K562 (cell line): ENCODE results near the gene CYP2D6.

Experiments used
- CBX3 ChIP-seq, 2 experiments: IDR thresholded peaks; 1 replicate in 1 of 2; 2 replicates in 1 of 2; pipeline ENCODE4 v1.6.1; 2012; ENCODE audit warnings: inconsistent platforms in 2 of 2, low read length in 2 of 2, borderline replicate concordance in 1 of 2, control low read depth in 1 of 2
- CREB1 ChIP-seq, 2 experiments: sonication (generic) in 1 of 2; formaldehyde crosslinking in 1 of 2; IDR thresholded peaks; 2 replicates each; pipeline versions ENCODE4 v1.6.1 to v1.8.0; 2012 to 2022; ENCODE audit warnings: inconsistent platforms in 1 of 2, mild to moderate bottlenecking in 1 of 2, missing genetic modification reagents in 1 of 2, moderate library complexity in 1 of 2
- GATAD2B ChIP-seq: fragments of 450-650 bp; IDR thresholded peaks from 2 replicates; pipeline ENCODE4 v1.6.1; 2017; ENCODE audit warnings: mild to moderate bottlenecking, borderline replicate concordance
- IRF1 ChIP-seq: sonication (generic); formaldehyde crosslinking; IDR thresholded peaks from 2 replicates; pipeline ENCODE4 v1.8.0; 2022; ENCODE audit warnings: missing genetic modification reagents, mild to moderate bottlenecking, borderline replicate concordance
- SMC3 ChIP-seq: conservative IDR thresholded peaks from 2 replicates; pipeline ENCODE4 v1.6.1; 2011; ENCODE audit warnings: low read depth, low read length, improper control_type of control experiment; ENCODE audit not compliant: insufficient read depth
- ZNF217 ChIP-seq: sonication (generic); formaldehyde crosslinking; IDR thresholded peaks from 2 replicates; pipeline ENCODE4 v1.8.0; 2022; ENCODE audit warnings: mild to moderate bottlenecking, missing genetic modification reagents
- TF ChIP-seq, protein P1 (sequence below): fragments of 250-450 bp; sonication (Bioruptor Pico); IDR thresholded peaks from 2 replicates; pipeline ENCODE4 v1.4.0; 2020; ENCODE audit warnings: mild to moderate bottlenecking, moderate library complexity
- TF ChIP-seq, protein P2 (sequence below): sonication (generic); formaldehyde crosslinking; IDR thresholded peaks from 2 replicates; pipeline ENCODE4 v1.8.0; 2022; ENCODE audit warnings: mild to moderate bottlenecking, low read depth, missing genetic modification reagents

DNA sequence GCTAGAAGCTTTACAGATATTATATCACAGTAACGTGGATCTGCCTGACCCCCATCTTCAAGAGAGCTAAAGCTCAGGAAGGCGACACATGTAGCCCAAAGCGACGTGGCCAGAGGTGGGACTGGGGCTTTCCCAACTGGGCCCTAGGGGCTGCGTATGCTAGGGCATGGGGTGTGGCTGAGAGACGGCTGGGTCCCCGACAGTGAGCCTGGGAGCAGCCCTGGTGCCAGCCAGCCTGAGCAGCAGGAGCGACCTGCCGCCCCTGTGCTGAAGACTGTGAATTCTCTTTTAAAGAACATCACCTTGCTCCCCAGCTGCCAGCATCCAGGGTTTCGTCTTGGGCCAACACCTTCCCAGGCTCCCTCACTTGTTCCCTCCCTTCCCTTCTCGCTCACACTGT, 32.9 kb upstream of the CYP2D6 start:
- TF ChIP-seq ZNF217: no peak
- TF ChIP-seq SMC3: no peak
- TF ChIP-seq CREB1 (IDR thresholded peaks at IDR 0.05): no peak
- no peak for TF ChIP-seq CREB1 (CRISPR knock-in tag; IDR thresholded peaks at IDR 0.05)
- no peak for TF ChIP-seq GATAD2B
- TF ChIP-seq, protein P1, sequence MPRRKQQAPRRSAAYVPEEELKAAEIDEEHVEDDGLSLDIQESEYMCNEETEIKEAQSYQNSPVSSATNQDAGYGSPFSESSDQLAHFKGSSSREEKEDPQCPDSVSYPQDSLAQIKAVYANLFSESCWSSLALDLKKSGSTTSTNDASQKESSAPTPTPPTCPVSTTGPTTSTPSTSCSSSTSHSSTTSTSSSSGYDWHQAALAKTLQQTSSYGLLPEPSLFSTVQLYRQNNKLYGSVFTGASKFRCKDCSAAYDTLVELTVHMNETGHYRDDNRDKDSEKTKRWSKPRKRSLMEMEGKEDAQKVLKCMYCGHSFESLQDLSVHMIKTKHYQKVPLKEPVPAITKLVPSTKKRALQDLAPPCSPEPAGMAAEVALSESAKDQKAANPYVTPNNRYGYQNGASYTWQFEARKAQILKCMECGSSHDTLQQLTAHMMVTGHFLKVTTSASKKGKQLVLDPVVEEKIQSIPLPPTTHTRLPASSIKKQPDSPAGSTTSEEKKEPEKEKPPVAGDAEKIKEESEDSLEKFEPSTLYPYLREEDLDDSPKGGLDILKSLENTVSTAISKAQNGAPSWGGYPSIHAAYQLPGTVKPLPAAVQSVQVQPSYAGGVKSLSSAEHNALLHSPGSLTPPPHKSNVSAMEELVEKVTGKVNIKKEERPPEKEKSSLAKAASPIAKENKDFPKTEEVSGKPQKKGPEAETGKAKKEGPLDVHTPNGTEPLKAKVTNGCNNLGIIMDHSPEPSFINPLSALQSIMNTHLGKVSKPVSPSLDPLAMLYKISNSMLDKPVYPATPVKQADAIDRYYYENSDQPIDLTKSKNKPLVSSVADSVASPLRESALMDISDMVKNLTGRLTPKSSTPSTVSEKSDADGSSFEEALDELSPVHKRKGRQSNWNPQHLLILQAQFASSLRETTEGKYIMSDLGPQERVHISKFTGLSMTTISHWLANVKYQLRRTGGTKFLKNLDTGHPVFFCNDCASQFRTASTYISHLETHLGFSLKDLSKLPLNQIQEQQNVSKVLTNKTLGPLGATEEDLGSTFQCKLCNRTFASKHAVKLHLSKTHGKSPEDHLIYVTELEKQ: no peak
- TF ChIP-seq, protein P2, sequence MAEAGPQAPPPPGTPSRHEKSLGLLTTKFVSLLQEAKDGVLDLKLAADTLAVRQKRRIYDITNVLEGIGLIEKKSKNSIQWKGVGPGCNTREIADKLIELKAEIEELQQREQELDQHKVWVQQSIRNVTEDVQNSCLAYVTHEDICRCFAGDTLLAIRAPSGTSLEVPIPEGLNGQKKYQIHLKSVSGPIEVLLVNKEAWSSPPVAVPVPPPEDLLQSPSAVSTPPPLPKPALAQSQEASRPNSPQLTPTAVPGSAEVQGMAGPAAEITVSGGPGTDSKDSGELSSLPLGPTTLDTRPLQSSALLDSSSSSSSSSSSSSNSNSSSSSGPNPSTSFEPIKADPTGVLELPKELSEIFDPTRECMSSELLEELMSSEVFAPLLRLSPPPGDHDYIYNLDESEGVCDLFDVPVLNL (CRISPR knock-in tag): no peak
- TF ChIP-seq IRF1 (CRISPR knock-in tag): no peak
- TF ChIP-seq CBX3 (IDR thresholded peaks at IDR 0.05; ENCODE audit: borderline replicate concordance in 1 of 2, low read length in 2 of 2): no peak
